SK-N-SH treated with all-trans-retinoic acid at 6 μM for 48 hours (cell line): Measurements from ENCODE around the gene SMIM20.

Experiments used
- ATAC-seq: fragments of 200-7000 bp; cut with Tn5 transposase; 3 replicates; pipeline ENCODE4 v1.9.1; 2020; ENCODE audit warnings: mild to moderate bottlenecking, moderate library complexity
- BACH2 ChIP-seq: fragments of 250-450 bp; sonication (Bioruptor Pico); IDR thresholded peaks from 2 replicates; pipeline ENCODE4 v1.9.0; 2021; ENCODE audit warnings: mild to moderate bottlenecking, borderline replicate concordance
- CREB5 ChIP-seq: fragments of 250-450 bp; sonication (Bioruptor Pico); IDR thresholded peaks from 2 replicates; pipeline ENCODE4 v1.5.1; 2020; ENCODE audit warnings: low read depth, mild to moderate bottlenecking, moderate library complexity
- CSDC2 ChIP-seq: fragments of 250-450 bp; sonication (Bioruptor Pico); IDR thresholded peaks from 2 replicates; pipeline ENCODE4 v1.5.0; 2020; ENCODE audit warnings: mild to moderate bottlenecking, moderate library complexity
- ESRRG ChIP-seq: fragments of 250-450 bp; sonication (Bioruptor Pico); IDR thresholded peaks from 2 replicates; pipeline ENCODE4 v1.6.1; 2021; ENCODE audit warnings: mild to moderate bottlenecking
- ISL1 ChIP-seq: fragments of 250-450 bp; sonication (Bioruptor Pico); IDR thresholded peaks from 2 replicates; pipeline ENCODE4 v2.1.2; 2022; ENCODE audit warnings: mild to moderate bottlenecking, moderate library complexity
- OSR1 ChIP-seq: fragments of 250-450 bp; sonication (Bioruptor Pico); IDR thresholded peaks from 2 replicates; pipeline ENCODE4 v1.8.0; 2022; ENCODE audit warnings: moderate library complexity, mild to moderate bottlenecking, inconsistent platforms
- PATZ1 ChIP-seq: fragments of 250-450 bp; sonication (Bioruptor Pico); IDR thresholded peaks from 2 replicates; pipeline ENCODE4 v1.8.0; 2020; ENCODE audit warnings: mild to moderate bottlenecking, moderate library complexity, borderline replicate concordance
- POU6F1 ChIP-seq: fragments of 250-450 bp; sonication (Bioruptor Pico); IDR thresholded peaks from 2 replicates; pipeline ENCODE4 v1.8.0; 2021; ENCODE audit warnings: low read depth, mild to moderate bottlenecking, moderate library complexity, borderline replicate concordance
- PPARA ChIP-seq: fragments of 250-450 bp; sonication (Bioruptor Pico); IDR thresholded peaks from 2 replicates; pipeline ENCODE4 v1.5.0; 2020; ENCODE audit warnings: mild to moderate bottlenecking, borderline replicate concordance
- RARB ChIP-seq: fragments of 250-450 bp; sonication (Bioruptor Pico); IDR thresholded peaks from 2 replicates; pipeline ENCODE4 v1.8.0; 2021; ENCODE audit warnings: mild to moderate bottlenecking, moderate library complexity
- SNAI2 ChIP-seq: fragments of 250-450 bp; sonication (Bioruptor Pico); IDR thresholded peaks from 2 replicates; pipeline ENCODE4 v1.5.0; 2020; ENCODE audit warnings: mild to moderate bottlenecking, moderate library complexity
- ZC3H10 ChIP-seq: fragments of 250-450 bp; sonication (Bioruptor Pico); IDR thresholded peaks from 2 replicates; pipeline ENCODE4 v1.5.1; 2021; ENCODE audit warnings: mild to moderate bottlenecking, moderate library complexity
- ZFP3 ChIP-seq: fragments of 250-450 bp; sonication (Bioruptor Pico); IDR thresholded peaks from 2 replicates; pipeline ENCODE4 v1.5.0; 2020; ENCODE audit warnings: mild to moderate bottlenecking, moderate library complexity
- ZFP30 ChIP-seq: fragments of 450-650 bp; formaldehyde crosslinking; IDR thresholded peaks from 2 replicates; pipeline ENCODE4 v1.5.0; 2022; ENCODE audit warnings: mild to moderate bottlenecking, moderate library complexity
- ZNF565 ChIP-seq: fragments of 450-650 bp; formaldehyde crosslinking; conservative IDR thresholded peaks from 2 replicates; pipeline ENCODE4 v1.5.0; 2020; ENCODE audit warnings: low read depth, mild to moderate bottlenecking, moderate library complexity
- ZNF70 ChIP-seq: fragments of 450-650 bp; formaldehyde crosslinking; IDR thresholded peaks from 2 replicates; pipeline ENCODE4 v1.5.0; 2020; ENCODE audit warnings: mild to moderate bottlenecking, moderate library complexity
- ZNF8 ChIP-seq: fragments of 450-650 bp; formaldehyde crosslinking; IDR thresholded peaks from 2 replicates; pipeline ENCODE4 v1.5.0; 2020; ENCODE audit warnings: mild to moderate bottlenecking, moderate library complexity

Gene SMIM20

GRCh38 chr4:25929298-25929686 lies 15.3 kb downstream of the SMIM20 start:
- TF ChIP-seq ZC3H10 (CRISPR knock-in tag) (no peak), ZNF8 (no peak), POU6F1 (no peak), ZNF70 (CRISPR knock-in tag) (no peak), ZFP30 (no peak), SNAI2 (CRISPR knock-in tag) (no peak), ZNF565 (CRISPR knock-in tag) (no peak), RARB (no peak), ISL1 (CRISPR knock-in tag) (no peak), ESRRG (CRISPR knock-in tag) (no peak), OSR1 (no peak)
- no peak for ATAC-seq

DNA sequence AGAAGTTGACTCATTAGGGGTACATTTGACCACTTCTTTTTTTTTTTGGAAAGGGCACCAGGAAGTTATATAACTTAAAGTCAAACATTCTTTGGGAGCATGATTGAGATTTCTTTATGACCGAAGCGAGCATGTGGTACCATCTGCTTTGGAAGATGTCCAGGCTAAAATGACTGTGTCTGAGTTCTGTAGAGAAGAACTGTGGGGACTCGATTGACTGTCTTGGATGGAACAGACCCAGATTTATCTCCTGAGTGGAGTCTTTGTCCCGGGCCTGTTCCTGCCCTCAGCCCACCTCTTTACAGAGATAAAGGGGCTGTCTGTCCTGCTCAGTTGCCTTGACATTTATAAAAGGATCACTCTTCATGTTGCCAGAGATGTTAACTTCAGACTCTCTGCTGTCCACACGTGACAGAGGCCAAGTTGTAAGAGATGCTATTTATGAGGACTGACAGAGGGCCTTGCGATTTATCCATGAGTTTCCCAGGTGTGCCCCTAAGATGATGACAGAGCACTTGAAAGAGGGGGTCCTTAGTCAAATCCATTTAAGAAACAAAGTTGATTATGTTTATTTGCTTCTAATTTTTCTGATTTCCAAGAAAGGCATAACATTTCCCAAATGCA lies 16.8 kb downstream of the SMIM20 start:
- ATAC-seq = no peak
- TF ChIP-seq ZNF8 = no peak
- TF ChIP-seq ISL1 (CRISPR knock-in tag) = no peak
- no peak for TF ChIP-seq ZFP3
- no peak for TF ChIP-seq OSR1
- no peak for TF ChIP-seq ZNF70 (CRISPR knock-in tag)
- no peak for TF ChIP-seq BACH2 (CRISPR knock-in tag)

DNA sequence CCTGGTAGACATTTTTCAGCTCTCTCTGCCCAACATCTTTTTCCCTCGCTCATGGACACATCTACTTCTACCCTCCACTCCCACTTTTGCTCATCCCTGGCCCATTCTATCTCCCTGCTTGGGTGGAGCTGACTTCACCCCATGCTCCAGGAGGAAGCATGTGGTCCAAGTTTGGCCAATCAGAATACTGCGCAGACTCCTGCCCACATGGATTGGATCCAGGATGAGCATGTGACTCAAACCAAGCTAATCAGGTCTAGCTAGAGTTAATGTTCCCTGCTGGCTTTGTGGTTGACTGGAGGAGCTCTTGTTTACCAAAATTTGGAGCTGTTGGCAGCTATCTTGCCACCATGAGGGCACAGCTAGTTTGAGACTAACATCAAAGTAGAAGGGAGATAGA lies 22.7 kb downstream of the SMIM20 start:
- TF ChIP-seq BACH2 (CRISPR knock-in tag) = no peak
- TF ChIP-seq OSR1 = no peak
- no peak for TF ChIP-seq PATZ1 (CRISPR knock-in tag)
- no peak for TF ChIP-seq RARB
- no peak for TF ChIP-seq CREB5 (CRISPR knock-in tag)
- TF ChIP-seq ZNF8 = no peak
- TF ChIP-seq ZNF70 (CRISPR knock-in tag) = no peak
- no peak for TF ChIP-seq CSDC2 (CRISPR knock-in tag)
- no peak for TF ChIP-seq SNAI2 (CRISPR knock-in tag)
- ATAC-seq = no peak

- peak; percentile 40; the same call in 1 of the 3 replicates for ATAC-seq
- TF ChIP-seq ZC3H10 (CRISPR knock-in tag) (no peak), PPARA (no peak), POU6F1 (no peak), RARB (no peak), ZNF70 (CRISPR knock-in tag) (no peak), CSDC2 (CRISPR knock-in tag) (no peak), PATZ1 (CRISPR knock-in tag) (no peak), ZNF565 (CRISPR knock-in tag) (no peak), ISL1 (CRISPR knock-in tag) (no peak), CREB5 (CRISPR knock-in tag) (no peak), ESRRG (CRISPR knock-in tag) (no peak)
Observed at GRCh38 chr4:25937801-25938200, 23.8 kb downstream of the SMIM20 start.
